AG04450 (cell line): ENCODE results near the gene GHRL. TPM values are rescaled to one million over a fixed set of nuclear protein-coding genes. Genes with fewer than 3 reads are reported as not detected.

ENCODE experiments used
- CTCF ChIA-PET: fragments of 300-600, 350-600 bp; formaldehyde crosslinking; extraction: SDS; loops from one replicate; lab custom pipeline; 2022; ENCODE audit warnings: antibody characterized with exemption, inconsistent platforms; lab: Charles Lee
- POLR2A ChIA-PET: fragments of 350-600 bp; formaldehyde crosslinking; extraction: SDS; loops from one replicate; lab custom pipeline; 2021; ENCODE audit warnings: antibody characterized with exemption, inconsistent platforms; lab: Yijun Ruan, JAX
- DNase-seq: peaks from one replicate; pipeline ENCODE4 v3.0.0-alpha.2; 2011; ENCODE audit warnings: low read depth, low spot score
- H3K27ac ChIP-seq: one replicate; pipeline ENCODE4 v1.5.1; 2012; ENCODE audit warnings: low read depth, low read length, control low read depth
- H3K27me3 ChIP-seq: one replicate; pipeline ENCODE4 v1.6.0; 2012; ENCODE audit warnings: low read length; ENCODE audit not compliant: control insufficient read depth, insufficient read depth
- H3K4me3 ChIP-seq: 2 replicates; pipeline ENCODE4 v1.5.1; 2011; ENCODE audit warnings: mild to moderate bottlenecking, low read depth, low read length, control low read depth
- H3K9me3 ChIP-seq: 2 replicates; pipeline ENCODE4 v1.5.1; 2012; ENCODE audit warnings: low read length; ENCODE audit not compliant: control insufficient read depth, insufficient read depth
- CTCF ChIP-seq: IDR thresholded peaks from 2 replicates; pipeline ENCODE4 v1.5.1; 2011; ENCODE audit warnings: low read depth, low read length, control low read depth, inconsistent platforms
- polyA plus RNA-seq: library from polyadenylated mRNA; depleted of rRNA; stranded (reverse); fragments of >200 nt; gene quantifications from 2 replicates; pipeline ENCODE4 v1.2.3, GENCODE V29; 2011

GHRL gene
- polyA plus RNA-seq, 1 experiment = not detected

- H3K27ac ChIP-seq = no peak overlapping the region
- no peak overlapping the region for H3K4me3 ChIP-seq
- no peak for TF ChIP-seq CTCF
- DNase-seq = no peak
- no peaks in the 10 kb centered on the region for H3K27me3 ChIP-seq
- H3K9me3 ChIP-seq = no peaks in the 10 kb centered on the region; the same call in 1 of the 2 replicates
- ChIA-PET POLR2A (no interaction called here), CTCF (interaction anchor here (0.6 kb wide), 1 partner anchor 31 kb away, joined by 3 read pairs; no protein-coding TSS in a partner anchor)
Observed at GRCh38 chr3:10315101-10315500, 22.4 kb upstream of the GHRL start.

GRCh38 chr3:10312861-10313260 is 20.1 kb upstream of the GHRL start:
- DNase-seq = no peak
- ChIA-PET POLR2A (interaction anchor here (0.6 to 1.8 kb wide), 2 partner anchors 8 to 171 kb away, joined by 5 to 7 read pairs; partner anchors contain the start of genes SEC13 and VHL), CTCF (no interaction called here)
- H3K9me3 ChIP-seq = no peaks in the 10 kb centered on the region; the same call in 1 of the 2 replicates
- H3K4me3 ChIP-seq = no peak overlapping the region
- no peaks in the 10 kb centered on the region for H3K27me3 ChIP-seq
- H3K27ac ChIP-seq = no peak overlapping the region
- TF ChIP-seq CTCF = no peak

- Histone ChIP-seq H3K27me3 (no peaks in the 10 kb centered on the region), H3K9me3 (no peaks in the 10 kb centered on the region; the same call in 1 of the 2 replicates), H3K27ac (no peak overlapping the region), H3K4me3 (no peak overlapping the region)
- no peak for TF ChIP-seq CTCF
- DNase-seq = no peak
- ChIA-PET CTCF (no interaction called here), POLR2A (interaction anchor here (0.6 to 1.8 kb wide), 2 partner anchors 9 to 10 kb away, joined by 3 to 7 read pairs; partner anchors contain the start of gene SEC13)
Observed at GRCh38 chr3:10312391-10312790, 19.6 kb upstream of the GHRL start.

- TF ChIP-seq CTCF = no peak
- no peaks in the 10 kb centered on the region; the same call in 1 of the 2 replicates for H3K9me3 ChIP-seq
- DNase-seq = no peak
- H3K27me3 ChIP-seq = no peaks in the 10 kb centered on the region
- peak overlapping the region; percentile 47 for H3K27ac ChIP-seq
- ChIA-PET CTCF (no interaction called here), POLR2A (interaction anchor here (0.6 to 1.8 kb wide), 2 partner anchors 9 to 10 kb away, joined by 3 to 7 read pairs; partner anchors contain the start of gene SEC13)
- H3K4me3 ChIP-seq = no peak overlapping the region
Observed at GRCh38 chr3:10311710-10312109, 19.0 kb upstream of the GHRL start.

GRCh38 chr3:10310578-10310977 is 17.8 kb upstream of the GHRL start:
- no peak overlapping the region for H3K4me3 ChIP-seq
- POLR2A ChIA-PET = interaction anchor here (1.2 kb wide), 1 partner anchor 10 kb away, joined by 4 read pairs; the partner anchor contains the start of gene SEC13
- TF ChIP-seq CTCF = no peak

More at GRCh38 chr3:10310578-10310977, 17.8 kb upstream of the GHRL start:
- Histone ChIP-seq H3K9me3 (no peaks in the 10 kb centered on the region; the same call in 1 of the 2 replicates), H3K27me3 (no peaks in the 10 kb centered on the region), H3K27ac (no peak overlapping the region)
- CTCF ChIA-PET = no interaction called here
- DNase-seq = peak; percentile 61
